Measurements from ENCODE around the gene CDK12. TPM values are rescaled to one million over a fixed set of nuclear protein-coding genes. Genes with fewer than 3 reads are reported as not detected.
"Not testable (repeated sequence)": the region's sequence is repeated elsewhere in the genome, so short reads cannot be mapped to it uniquely, and the experiment has no call there.

Gene CDK12
- total RNA-seq, 1 experiment from 2014 or later = 33.6 TPM

- Histone ChIP-seq H3K27me3 (replicated peaks) (no peaks in the 10 kb centered on the region), H3K4me3 (no peak overlapping the region), H3K4me1 (replicated peaks) (no peaks in the 10 kb centered on the region), H3K36me3 (peaks cover 94% of the 10 kb centered on the region), H3K9me3 (replicated peaks) (no peaks in the 10 kb centered on the region), H3K27ac (no peak overlapping the region)
- DNase-seq (ENCODE audit: low read depth in 1 of 2, low spot score in 2 of 2) = no peak
Observed at GRCh38 chr17:39525801-39526506, 64.7 kb downstream of the CDK12 start.

- H3K27me3 ChIP-seq (replicated peaks) = no peaks in the 10 kb centered on the region
- no peak for DNase-seq (ENCODE audit: low read depth in 1 of 2, low spot score in 2 of 2)
- H3K4me1 ChIP-seq (replicated peaks) = no peaks in the 10 kb centered on the region
- H3K4me3 ChIP-seq = no peak overlapping the region
- peaks cover 92% of the 10 kb centered on the region for H3K36me3 ChIP-seq
- H3K27ac ChIP-seq = no peak overlapping the region
- H3K9me3 ChIP-seq (replicated peaks) = no peaks in the 10 kb centered on the region
Observed at GRCh38 chr17:39527220-39527813, 66.0 kb downstream of the CDK12 start.

GRCh38 chr17:39529455-39529854 lies 68.2 kb downstream of the CDK12 start:
- Histone ChIP-seq H3K27me3 (replicated peaks) (no peaks in the 10 kb centered on the region), H3K27ac (no peak overlapping the region), H3K9me3 (replicated peaks) (no peaks in the 10 kb centered on the region), H3K36me3 (peaks cover 71% of the 10 kb centered on the region), H3K4me1 (replicated peaks) (no peaks in the 10 kb centered on the region), H3K4me3 (no peak overlapping the region)
- no peak for DNase-seq (ENCODE audit: low read depth in 1 of 2, low spot score in 2 of 2)

- DNase-seq (ENCODE audit: low read depth in 1 of 2, low spot score in 2 of 2) = no peak
- Histone ChIP-seq H3K4me1 (replicated peaks) (no peaks in the 10 kb centered on the region), H3K9me3 (replicated peaks) (no peaks in the 10 kb centered on the region), H3K27me3 (replicated peaks) (no peaks in the 10 kb centered on the region), H3K4me3 (no peak overlapping the region), H3K27ac (no peak overlapping the region), H3K36me3 (peaks cover 60% of the 10 kb centered on the region)
Observed at GRCh38 chr17:39530513-39530912, 69.2 kb downstream of the CDK12 start.

GRCh38 chr17:39531252-39531651 lies 70.0 kb downstream of the CDK12 start:
- no peaks in the 10 kb centered on the region for H3K27me3 ChIP-seq (replicated peaks)
- no peak for DNase-seq (ENCODE audit: low read depth in 1 of 2, low spot score in 2 of 2)
- H3K9me3 ChIP-seq (replicated peaks) = no peaks in the 10 kb centered on the region
- H3K4me1 ChIP-seq (replicated peaks) = no peaks in the 10 kb centered on the region
- peaks cover 53% of the 10 kb centered on the region for H3K36me3 ChIP-seq
- H3K4me3 ChIP-seq = no peak overlapping the region
- no peak overlapping the region for H3K27ac ChIP-seq

GRCh38 chr17:39533891-39534290 lies 72.6 kb downstream of the CDK12 start:
- no peak for DNase-seq (ENCODE audit: low read depth in 1 of 2, low spot score in 2 of 2)
- Histone ChIP-seq H3K4me1 (replicated peaks) (no peaks in the 10 kb centered on the region), H3K27ac (no peak overlapping the region), H3K4me3 (no peak overlapping the region), H3K36me3 (peaks cover 26% of the 10 kb centered on the region), H3K27me3 (replicated peaks) (no peaks in the 10 kb centered on the region), H3K9me3 (replicated peaks) (no peaks in the 10 kb centered on the region)

GRCh38 chr17:39534768-39535405 lies 73.6 kb downstream of the CDK12 start:
- no peak for DNase-seq (ENCODE audit: low read depth in 1 of 2, low spot score in 2 of 2)
- Histone ChIP-seq H3K36me3 (peaks cover 20% of the 10 kb centered on the region), H3K4me1 (replicated peaks) (no peaks in the 10 kb centered on the region), H3K27me3 (replicated peaks) (no peaks in the 10 kb centered on the region), H3K9me3 (replicated peaks) (no peaks in the 10 kb centered on the region), H3K27ac (no peak overlapping the region), H3K4me3 (no peak overlapping the region)

GRCh38 chr17:39536468-39536867 lies 75.2 kb downstream of the CDK12 start:
- H3K4me3 ChIP-seq = no peak overlapping the region
- H3K4me1 ChIP-seq (replicated peaks) = no peaks in the 10 kb centered on the region
- no peak for DNase-seq (ENCODE audit: low read depth in 1 of 2, low spot score in 2 of 2)
- no peaks in the 10 kb centered on the region for H3K9me3 ChIP-seq (replicated peaks)
- H3K36me3 ChIP-seq = peaks cover 7% of the 10 kb centered on the region; the same call in 1 of the 2 replicates
- H3K27me3 ChIP-seq (replicated peaks) = no peaks in the 10 kb centered on the region
- H3K27ac ChIP-seq = no peak overlapping the region

GRCh38 chr17:39537364-39537763 lies 76.1 kb downstream of the CDK12 start:
- H3K9me3 ChIP-seq (replicated peaks); H3K36me3 ChIP-seq; H3K4me1 ChIP-seq (replicated peaks); H3K27ac ChIP-seq; DNase-seq (ENCODE audit: low read depth in 1 of 2, low spot score in 2 of 2); H3K27me3 ChIP-seq (replicated peaks); H3K4me3 ChIP-seq: not testable (repeated sequence)

GRCh38 chr17:39538866-39539265 lies 77.6 kb downstream of the CDK12 start:
- no peaks in the 10 kb centered on the region for H3K4me1 ChIP-seq (replicated peaks)
- H3K9me3 ChIP-seq (replicated peaks) = no peaks in the 10 kb centered on the region
- no peaks in the 10 kb centered on the region for H3K27me3 ChIP-seq (replicated peaks)
- H3K36me3 ChIP-seq = no peaks in the 10 kb centered on the region
- H3K27ac ChIP-seq = no peak overlapping the region
- no peak for DNase-seq (ENCODE audit: low read depth in 1 of 2, low spot score in 2 of 2)
- H3K4me3 ChIP-seq = no peak overlapping the region

GRCh38 chr17:39540611-39541010 lies 79.3 kb downstream of the CDK12 start:
- DNase-seq (ENCODE audit: low read depth in 1 of 2, low spot score in 2 of 2) = no peak
- no peaks in the 10 kb centered on the region for H3K27me3 ChIP-seq (replicated peaks)
- H3K27ac ChIP-seq = no peak overlapping the region
- no peaks in the 10 kb centered on the region for H3K36me3 ChIP-seq
- no peak overlapping the region for H3K4me3 ChIP-seq
- no peaks in the 10 kb centered on the region for H3K9me3 ChIP-seq (replicated peaks)
- no peaks in the 10 kb centered on the region for H3K4me1 ChIP-seq (replicated peaks)

- Histone ChIP-seq H3K27me3 (replicated peaks) (no peaks in the 10 kb centered on the region), H3K4me3 (no peak overlapping the region), H3K4me1 (replicated peaks) (no peaks in the 10 kb centered on the region), H3K9me3 (replicated peaks) (no peaks in the 10 kb centered on the region), H3K27ac (no peak overlapping the region), H3K36me3 (no peaks in the 10 kb centered on the region)
- no peak for DNase-seq (ENCODE audit: low read depth in 1 of 2, low spot score in 2 of 2)
Observed at GRCh38 chr17:39541652-39542051, 80.4 kb downstream of the CDK12 start.

- no peak for DNase-seq (ENCODE audit: low read depth in 1 of 2, low spot score in 2 of 2)
- no peak overlapping the region for H3K27ac ChIP-seq
Observed at GRCh38 chr17:39543176-39543575, 81.9 kb downstream of the CDK12 start.

GRCh38 chr17:39543664-39544063 lies 82.4 kb downstream of the CDK12 start:
- DNase-seq (ENCODE audit: low read depth in 1 of 2, low spot score in 2 of 2) = no peak
- Histone ChIP-seq H3K9me3 (replicated peaks) (no peaks in the 10 kb centered on the region), H3K4me3 (no peak overlapping the region), H3K4me1 (replicated peaks) (no peaks in the 10 kb centered on the region), H3K36me3 (peaks cover 3% of the 10 kb centered on the region; the same call in 1 of the 2 replicates), H3K27ac (no peak overlapping the region), H3K27me3 (replicated peaks) (no peaks in the 10 kb centered on the region)

More at GRCh38 chr17:39543176-39543575, 81.9 kb downstream of the CDK12 start:
- no peaks in the 10 kb centered on the region for H3K27me3 ChIP-seq (replicated peaks)
- no peaks in the 10 kb centered on the region for H3K4me1 ChIP-seq (replicated peaks)
- no peak overlapping the region for H3K4me3 ChIP-seq
- H3K9me3 ChIP-seq (replicated peaks) = no peaks in the 10 kb centered on the region
- H3K36me3 ChIP-seq = peaks cover 2% of the 10 kb centered on the region; the same call in 1 of the 2 replicates

Measured in SJSA1 (cell line).